GM18861 (cell line): ENCODE results near the gene ECM1.
A peak's percentile ranks its signal among the peaks of the same experiment; 100 is the strongest.

Source experiments
- ATAC-seq: cut with Tn5 transposase; IDR thresholded peaks from one replicate; pipeline ENCODE4 v1.9.1; 2021; ENCODE audit not compliant: unreplicated experiment

Gene ECM1

DNA sequence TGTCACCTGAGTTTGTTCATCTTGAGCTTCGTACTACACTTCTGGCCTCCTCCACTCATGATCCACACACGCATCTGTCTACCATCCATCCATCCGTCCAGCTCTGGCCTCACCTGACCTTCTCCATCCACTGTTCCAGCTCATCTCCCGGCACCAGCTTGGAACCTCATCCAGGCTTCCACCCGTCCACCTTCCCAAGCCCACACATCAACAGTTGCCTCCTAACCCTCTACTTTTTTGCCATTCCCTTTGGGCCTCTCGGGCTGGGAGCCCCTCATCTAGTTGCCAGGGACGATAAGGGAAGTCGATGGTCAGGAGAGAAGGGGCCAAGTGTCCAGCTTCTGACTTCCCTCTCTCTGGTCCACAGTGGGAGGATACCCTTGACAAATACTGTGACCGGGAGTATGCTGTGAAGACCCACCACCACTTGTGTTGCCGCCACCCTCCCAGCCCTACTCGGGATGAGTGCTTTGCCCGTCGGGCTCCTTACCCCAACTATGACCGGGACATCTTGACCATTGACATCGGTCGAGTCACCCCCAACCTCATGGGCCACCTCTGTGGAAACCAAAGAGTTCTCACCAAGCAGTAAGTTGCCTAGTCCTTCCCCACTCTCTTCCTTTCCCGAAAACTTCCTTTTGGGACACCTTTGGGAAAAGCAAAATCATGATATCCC, 4.2 kb downstream of the ECM1 start:
- no peak for ATAC-seq

DNA sequence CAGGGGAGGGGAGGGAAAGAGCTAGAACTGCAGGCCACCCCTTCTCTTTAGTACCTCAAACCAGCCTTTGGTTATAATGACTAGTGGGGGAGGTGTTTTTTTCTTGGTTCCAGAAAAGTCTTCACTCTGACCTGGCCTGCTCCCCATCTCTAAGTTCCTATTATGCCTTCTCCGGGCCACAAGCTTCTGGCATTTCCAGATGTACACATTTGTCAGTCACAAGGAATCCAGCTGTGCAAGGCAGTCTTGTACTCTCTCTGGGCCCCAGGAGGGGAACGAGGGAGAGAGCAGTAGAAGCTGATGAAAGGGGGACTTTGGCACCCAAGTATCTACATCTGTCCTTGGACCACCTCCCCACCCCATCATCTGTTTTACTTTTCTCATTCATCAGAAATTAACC, 4.9 kb downstream of the ECM1 start:
- no peak for ATAC-seq

DNA sequence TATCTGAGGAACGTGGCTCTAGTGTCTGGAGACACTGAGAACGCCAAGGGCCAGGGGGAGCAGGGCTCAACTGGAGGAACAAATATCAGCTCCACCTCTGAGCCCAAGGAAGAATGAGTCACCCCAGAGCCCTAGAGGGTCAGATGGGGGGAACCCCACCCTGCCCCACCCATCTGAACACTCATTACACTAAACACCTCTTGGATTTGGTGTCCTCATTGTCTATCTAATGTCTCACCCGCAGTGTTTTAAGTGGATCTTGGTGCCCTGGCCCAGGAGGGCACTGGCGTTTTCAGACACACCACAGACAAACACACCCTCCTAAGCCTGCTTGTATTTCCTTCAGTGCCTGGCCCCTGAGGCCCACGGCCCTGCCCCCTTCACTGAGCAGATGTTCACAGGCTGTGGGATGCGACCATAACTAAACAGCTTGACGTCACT, 5.5 kb downstream of the ECM1 start:
- ATAC-seq = no peak

DNA sequence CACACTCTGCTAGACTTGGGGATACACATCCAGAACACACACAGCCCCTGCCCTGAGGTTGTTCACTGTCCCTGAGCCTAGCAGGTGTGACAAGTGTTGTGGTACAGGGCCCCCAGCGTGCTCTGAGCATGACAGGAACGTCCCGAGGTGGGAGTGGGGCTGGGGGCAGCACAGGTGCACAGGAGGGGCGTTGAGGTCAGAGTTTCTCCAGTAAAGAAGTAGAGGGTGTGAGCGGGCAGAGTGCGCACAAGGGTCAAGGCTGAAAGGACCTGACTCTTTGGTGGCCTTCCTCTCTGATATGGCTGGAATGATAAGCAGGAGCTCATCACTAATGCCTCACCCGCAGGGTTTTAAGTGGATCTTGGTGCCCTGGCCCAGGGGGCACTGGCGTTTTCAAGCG, 6.4 kb downstream of the ECM1 start:
- ATAC-seq = no peak

DNA sequence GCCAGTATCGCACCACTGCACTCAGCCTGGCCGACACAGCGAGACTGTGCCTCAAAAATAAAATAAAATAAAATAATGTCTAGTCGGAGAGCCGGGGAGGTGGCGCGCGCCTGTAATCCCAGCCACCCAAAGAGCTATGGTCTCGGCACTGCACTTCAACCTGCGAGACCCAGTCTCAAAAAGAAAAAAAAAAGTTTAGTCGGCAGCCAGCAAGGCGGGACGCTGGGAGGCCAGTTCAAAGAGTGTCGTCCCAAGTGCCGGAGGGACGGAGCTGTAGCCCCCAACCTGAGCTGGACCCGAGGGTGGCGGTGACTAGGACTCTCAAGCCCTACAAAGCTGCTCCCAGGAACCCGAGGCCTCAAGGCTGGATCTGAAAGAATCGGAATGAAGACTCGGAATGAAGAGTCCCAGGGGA, 7.0 kb downstream of the ECM1 start:
- no peak for ATAC-seq

DNA sequence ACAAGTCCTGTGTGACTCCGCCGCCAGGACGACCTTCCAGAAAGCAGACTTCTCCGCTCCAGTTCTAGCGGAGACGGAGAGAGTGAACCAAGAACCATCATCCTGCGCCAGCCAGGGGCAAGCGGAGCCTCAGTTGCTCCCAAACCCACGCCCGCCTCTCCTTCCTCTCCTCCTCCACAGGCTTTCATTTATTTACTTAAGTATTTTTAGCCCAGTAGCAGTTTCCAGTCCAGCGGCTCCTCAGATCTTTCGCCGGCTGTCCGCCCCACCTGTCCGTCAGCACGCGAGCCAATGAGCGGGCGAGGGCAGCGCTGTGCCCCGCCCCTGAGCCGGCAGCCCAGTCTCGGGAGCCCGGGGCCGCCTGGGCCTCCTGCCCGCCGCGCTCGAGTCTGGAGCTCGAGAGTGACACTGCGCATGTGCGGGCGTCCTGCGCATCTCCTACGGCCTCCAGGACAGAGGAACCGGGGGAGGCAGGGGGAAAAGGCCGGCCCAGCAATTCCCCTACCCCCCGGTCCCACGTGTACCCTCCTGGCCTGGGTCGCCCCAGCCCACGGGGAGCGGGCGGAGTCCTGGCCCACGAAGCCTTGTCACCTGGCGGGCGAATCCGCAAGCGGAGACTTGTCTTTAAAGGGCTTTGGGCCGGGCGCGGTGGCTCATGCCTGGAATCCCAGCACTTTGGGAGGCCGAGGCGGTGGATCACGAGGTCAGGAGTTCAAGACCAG, 7.6 kb downstream of the ECM1 start, which contains the start of gene FALEC:
TSS of gene FALEC (plus strand) at position 425 of the 722 bp plus-strand sequence.
- peak; percentile 86 for ATAC-seq

DNA sequence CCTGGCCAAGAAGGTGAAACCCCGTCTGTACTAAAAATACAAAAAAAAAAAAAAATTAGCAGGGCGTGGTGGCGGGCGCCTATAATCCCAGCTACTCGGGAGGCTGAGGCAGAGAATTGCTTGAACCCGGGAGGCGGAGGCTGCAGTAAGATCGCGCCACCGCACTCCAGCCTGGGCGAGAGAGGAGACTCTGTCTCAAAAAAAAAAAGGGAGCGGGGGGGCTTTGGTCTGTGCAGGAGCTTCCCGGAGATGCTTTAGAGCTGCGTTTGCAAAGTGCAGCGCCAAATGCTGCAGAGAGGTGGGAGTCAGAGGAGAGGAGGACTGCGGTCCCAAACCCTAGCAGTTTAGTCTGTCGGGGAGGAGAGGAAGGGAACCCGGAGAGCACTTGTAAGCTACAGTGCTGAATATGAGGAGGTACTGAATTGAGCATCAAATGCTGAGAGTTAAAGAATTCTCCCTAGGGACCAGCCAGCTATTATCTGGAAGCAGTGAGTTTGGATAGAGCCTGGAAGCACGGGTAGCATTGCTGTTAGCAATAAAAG, 8.2 kb downstream of the ECM1 start:
- ATAC-seq = no peak

DNA sequence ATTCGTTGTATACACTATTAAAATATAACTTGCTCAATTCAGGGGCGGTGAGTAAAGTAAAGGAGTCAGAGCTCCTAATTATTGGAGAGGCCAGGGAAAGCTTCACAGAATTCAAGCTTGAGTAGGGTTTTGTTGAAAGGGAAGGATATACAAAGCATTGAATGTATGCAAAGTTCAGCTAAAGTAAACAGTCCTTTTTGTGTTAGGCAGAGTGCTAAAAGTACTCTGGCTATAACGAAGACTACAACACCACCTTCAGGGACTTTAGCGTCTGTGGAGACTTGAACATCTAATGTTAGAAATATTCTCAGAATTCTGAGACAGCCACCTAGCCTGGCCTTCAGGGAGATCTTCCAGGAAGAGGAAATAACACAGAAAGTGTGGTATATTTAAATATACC, 8.7 kb downstream of the ECM1 start:
- ATAC-seq = no peak

DNA sequence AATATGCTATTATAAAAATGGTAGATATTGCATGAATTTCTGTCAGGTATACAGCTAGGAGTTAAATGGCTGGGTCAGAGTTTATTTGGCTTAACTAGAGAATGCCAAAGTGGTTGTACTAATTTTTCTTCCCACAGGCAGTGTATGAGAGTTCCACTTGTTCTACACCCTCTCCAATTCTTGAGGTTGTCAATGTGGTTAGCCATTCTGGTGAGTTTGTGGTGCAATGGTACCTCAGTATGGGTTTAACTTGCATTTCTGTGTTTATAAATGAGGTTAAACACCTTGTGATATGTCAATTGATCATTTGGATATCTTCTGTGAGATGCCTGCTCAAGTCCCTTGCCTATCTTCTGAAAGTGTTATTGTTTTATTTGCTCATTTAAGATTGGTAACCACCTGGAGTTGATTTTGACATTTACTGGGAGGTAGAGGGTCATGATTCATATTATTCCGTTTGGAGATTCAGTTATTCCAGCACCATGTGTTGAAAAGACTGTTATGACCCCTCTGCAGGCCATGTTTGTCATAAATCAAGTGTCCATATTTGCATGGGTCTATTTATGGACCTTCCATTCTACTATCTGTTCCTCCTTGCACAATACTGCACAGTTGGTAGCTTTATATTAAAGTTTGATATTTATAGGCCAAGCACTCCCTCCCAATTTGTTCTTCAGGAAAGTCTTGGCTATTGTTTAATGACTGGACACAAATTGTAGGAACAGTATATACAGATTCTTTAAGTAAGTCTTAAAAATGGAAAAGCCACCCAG, 13.5 kb downstream of the ECM1 start:
- no peak for ATAC-seq

DNA sequence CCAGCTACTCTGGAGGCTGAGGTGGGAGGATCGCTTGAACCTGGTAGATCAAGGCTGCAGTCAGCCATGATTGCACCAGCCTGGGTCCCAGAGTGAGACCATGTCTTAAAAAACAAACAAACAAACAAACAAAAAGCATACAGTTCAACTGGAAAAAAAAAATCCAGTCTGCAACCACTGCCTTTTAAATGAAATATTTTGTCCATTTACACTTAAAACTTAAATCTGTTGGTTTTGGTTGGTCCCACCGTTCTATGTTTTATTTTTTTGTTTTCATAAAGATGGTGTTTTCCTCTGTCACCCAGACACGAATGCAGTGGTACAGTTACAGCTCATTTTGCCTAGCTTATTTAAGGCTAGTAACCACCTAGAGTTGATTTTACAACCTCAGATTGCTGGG, 17.4 kb downstream of the ECM1 start:
- no peak for ATAC-seq

DNA sequence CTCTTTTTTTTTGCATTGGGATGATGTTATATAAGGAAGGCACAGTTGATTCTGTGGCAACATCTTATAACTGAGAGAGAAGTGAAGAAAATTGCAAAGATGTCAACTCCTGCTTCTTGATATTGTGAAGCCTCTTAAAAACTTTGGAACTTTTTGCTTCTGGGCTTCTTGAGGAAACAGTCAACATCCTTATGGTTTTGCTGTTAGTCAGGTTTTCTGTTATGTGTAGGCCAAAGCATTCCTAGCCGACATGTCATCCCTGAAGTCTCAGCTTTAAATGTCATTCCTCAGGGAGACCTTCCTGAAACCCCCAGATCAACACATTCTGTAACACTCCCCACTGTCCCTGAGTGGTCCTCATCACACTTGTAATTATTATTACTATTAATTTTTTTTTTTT, 20.3 kb downstream of the ECM1 start:
- ATAC-seq = no peak

DNA sequence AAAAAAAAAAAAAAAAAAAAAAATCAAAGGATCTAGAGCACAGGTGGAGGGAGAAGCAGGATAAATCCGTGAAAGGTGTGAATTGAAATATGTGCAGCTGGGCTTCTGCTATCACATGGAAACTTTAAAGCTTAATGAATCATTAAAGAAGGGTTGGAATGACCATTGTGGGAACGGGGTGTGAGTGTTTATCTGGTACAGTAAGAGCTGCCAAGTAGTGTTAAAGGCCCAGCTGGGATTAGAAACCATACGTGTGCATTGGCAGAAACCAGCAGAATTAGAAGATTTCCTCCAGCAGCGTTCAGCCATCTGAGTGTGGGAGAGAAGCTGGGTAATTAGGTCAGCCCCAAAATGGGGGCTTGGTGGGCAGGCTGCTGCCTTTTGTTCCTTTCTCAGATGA, 21.1 kb downstream of the ECM1 start:
- no peak for ATAC-seq

DNA sequence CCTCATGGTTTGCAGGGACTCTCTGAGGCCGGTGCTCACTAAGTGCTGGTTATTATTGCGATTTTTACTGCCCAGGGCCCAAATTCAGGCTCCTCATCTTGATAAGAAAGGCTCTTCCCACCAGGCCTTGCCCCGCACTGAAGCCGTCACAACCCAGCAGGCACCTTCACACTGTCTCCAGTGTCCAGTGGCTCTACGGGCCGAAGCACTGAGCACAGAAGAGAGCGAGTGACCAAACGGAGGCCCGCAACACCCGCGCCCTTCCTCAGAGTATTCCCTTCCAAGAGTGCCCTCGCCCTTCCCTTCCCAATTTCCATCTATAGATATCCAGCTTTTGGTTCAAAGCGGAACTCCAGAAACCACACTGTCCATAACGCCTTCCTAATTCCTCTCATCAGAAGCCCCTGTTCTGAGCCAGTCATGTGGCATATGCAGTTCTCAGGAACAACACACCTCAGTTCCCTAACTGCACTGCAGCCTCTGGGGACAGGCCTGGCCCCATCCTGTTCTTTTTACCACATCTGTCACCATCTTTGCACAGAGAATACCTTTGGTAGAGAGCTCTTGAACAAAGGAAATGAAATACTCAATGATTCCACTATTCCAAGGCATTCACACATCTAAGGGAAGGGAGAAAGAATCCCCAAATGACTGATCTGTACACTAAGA, 22.7 kb downstream of the ECM1 start:
- ATAC-seq = no peak

DNA sequence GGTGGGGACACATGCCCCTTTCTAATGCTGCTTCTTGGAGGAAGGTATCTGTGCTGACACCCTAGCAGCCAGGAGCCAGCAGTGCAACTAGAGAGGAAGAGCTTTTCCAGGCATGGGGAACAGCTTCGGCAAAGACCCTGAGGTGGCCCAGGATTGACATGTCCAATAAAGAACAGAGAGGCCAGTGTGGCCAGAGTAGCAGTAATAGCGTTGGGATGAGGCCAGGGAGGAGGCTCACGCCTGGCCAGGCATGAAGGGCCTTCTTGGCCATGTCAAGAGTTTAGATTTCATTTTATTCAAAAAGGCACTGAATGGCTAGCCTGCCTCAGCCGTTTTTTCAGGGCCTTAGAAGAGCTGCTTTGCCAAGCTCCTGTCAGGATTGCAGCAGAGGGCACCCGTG, 25.0 kb downstream of the ECM1 start:
- no peak for ATAC-seq

DNA sequence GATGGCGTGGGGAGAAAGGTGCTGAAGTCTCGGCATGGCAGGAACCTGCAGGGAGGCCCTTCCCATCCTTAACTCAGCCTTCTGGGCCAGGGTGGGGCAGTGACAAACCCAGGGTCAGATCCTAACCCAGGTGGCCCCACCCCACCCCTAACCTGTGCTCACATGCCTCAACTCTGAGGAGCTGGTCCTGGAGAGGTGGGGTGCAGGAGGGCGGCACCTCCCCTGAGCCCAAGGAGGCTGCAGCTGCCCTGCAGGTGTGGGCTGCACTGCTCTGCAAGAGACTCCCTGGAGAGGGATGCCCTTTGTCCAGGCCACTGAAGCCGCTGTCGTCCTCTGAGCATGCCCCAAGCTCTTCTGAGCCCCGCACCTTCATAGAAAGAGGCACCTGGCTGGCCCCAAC, 26.1 kb downstream of the ECM1 start:
- no peak for ATAC-seq

DNA sequence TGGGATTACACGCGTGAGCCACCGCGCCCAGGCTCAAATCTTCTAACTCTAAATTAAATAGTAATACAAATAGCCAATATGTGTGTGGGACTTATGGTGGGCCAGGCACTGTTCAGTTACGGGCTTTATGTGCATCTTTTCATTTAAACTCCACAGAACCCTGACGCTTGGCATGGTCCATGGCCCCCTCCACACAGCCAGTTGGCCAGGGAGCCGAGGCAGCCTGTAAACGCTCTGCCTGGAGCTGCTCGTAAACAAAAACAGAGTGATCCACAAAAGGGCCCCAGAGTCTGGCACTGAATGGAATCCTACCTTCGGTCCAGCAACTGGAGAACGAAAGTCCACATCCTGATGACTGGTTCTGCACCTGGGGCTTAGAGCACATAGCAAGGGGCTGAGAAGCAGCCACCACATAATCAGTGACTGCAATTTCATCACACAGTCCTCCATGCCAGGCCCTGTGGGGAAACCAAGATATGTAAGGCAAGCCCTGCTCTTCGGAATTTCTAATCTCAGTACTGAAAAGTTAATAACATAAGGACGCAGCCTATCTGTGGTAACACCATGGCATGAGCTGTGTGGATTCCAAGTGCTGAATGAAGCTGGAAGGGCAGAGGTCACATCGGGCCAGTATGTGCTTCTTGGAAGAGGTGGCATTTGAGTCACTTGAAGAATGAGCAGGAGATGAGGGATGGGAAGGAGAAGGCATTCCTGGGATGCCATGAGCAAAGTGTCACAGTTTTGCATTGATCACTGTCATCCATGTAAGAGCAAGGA, 27.8 kb downstream of the ECM1 start:
- no peak for ATAC-seq

DNA sequence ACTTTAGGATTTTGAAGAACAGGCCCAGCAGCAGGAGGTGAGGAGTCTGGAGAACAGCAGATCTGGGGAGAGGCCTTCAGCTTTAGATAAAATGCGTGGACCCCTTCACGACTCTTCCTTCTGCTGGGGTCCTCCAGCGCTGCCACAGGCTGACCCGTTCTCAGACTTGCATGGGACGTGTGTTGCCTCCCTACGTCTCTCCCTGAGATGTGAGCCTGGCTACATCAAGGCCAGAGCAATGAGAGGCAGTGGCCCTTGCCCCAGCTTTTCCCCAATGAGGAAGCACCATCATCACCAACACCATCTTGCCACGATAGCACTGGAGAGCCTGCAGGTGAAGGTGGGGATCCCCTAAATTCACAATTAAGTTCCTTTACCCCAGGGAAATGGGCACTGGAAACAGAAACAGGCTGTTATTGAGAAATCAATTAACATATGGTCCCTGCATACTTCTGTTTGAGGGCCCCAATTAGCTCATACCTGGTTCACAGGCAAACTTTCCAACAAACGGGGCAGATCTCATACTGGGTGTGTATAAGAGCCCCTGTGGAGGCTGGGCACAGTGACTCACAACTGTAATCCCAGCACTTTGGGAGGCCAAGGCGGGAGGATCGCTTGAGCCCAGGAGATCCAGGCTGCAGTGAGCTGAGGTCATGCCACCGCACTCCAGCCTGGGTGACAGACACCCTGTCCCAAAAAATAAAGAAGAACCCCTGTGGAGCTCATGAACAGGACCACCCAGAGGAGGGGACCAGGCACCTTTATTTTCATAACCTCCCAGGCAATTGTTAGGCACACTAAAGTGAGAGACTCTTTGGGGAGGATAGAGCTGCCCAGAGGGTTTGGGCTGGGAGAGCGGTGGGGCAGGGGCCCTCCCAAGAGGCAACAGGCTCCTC, 29.2 kb downstream of the ECM1 start:
- no peak for ATAC-seq

DNA sequence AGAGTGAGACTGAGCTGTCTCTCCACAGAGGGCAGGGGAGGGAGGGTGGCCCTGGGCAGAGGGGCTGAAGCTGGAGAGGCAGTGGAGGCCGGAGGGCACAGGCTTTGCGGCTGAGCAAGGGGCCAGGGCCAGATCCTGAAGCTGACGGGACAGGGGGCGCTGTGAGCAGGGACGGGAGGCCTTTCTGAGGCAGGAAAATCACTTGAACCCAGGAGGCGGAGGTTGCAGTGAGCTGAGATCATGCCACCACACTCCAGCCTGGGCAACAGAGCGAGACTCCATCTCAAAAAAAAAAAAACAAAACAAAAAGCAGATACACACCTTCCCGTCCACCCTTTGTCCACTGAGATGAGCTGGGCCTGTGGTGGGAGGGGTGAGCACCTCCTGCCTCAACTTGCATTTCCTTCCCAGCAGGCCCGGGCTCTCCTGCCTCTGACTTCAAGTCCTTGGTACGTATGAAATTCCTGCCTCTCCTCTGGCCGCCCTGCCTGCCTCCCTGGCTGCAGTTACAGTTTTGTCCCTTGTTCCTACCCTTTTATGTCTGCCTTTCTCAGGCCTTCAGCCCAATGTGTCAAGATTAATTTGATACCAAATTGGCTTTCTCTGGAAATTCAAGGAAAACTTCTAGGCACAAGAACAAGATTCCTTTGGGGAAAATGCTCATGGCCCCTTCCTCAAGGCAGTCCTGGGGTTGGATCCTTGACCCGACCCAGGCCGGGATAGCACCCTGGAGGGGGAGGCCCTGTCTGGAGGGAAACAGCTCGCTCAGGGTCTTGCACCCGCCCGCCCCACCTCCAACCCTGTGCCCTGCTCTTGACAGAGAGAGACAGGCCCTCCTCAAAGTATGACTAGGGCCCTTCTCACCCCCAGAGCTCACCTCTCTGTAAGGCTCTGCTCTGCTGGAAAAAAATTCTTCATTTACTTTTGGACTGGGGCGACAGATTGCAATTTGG, 30.1 kb downstream of the ECM1 start:
- ATAC-seq = no peak
